CD14-positive monocyte (primary cell): ENCODE data around the gene TRMT112. TPM values are rescaled to one million over a fixed set of nuclear protein-coding genes. Genes with fewer than 3 reads are reported as not detected.

Experiments
- DNase-seq, 3 donors: peaks; one replicate each; pipeline ENCODE4 v3.0.0-alpha.2; 2011 to 2022
- H2AFZ ChIP-seq: 2 replicates; pipeline ENCODE4 v1.6.0; 2012; ENCODE audit warnings: mild to moderate bottlenecking, low read depth, low read length, inconsistent platforms; ENCODE audit not compliant: insufficient read depth, poor library complexity, severe bottlenecking
- H3K27ac ChIP-seq, 2 donors: 1 replicate in 1 of 2; 2 replicates in 1 of 2; pipeline ENCODE4 v1.5.1; 2012 to 2013; ENCODE audit warnings: low read length in 2 of 2, control low read depth in 1 of 2, inconsistent platforms in 1 of 2, low read depth in 1 of 2, mild to moderate bottlenecking in 1 of 2
- H3K27me3 ChIP-seq, 2 donors: one replicate each; pipeline versions ENCODE4 v1.6.0 to v1.6.1; 2011 to 2013; ENCODE audit warnings: low read length in 2 of 2; ENCODE audit not compliant: control insufficient read depth in 2 of 2, insufficient read depth in 2 of 2
- H3K36me3 ChIP-seq, 2 donors: replicated peaks in 1 of 2; 1 replicate in 1 of 2; 2 replicates in 1 of 2; pipeline versions ENCODE4 v1.5.1 to v1.6.1; 2012 to 2013; ENCODE audit warnings: low read length in 2 of 2, control low read depth in 1 of 2, inconsistent platforms in 1 of 2, mild to moderate bottlenecking in 1 of 2; ENCODE audit not compliant: insufficient read depth in 2 of 2, control insufficient read depth in 1 of 2
- H3K4me1 ChIP-seq, 2 donors: 1 replicate in 1 of 2; 2 replicates in 1 of 2; pipeline versions ENCODE4 v1.5.1 to v1.6.1; 2012 to 2013; ENCODE audit warnings: low read length in 2 of 2, control low read depth in 1 of 2, inconsistent platforms in 1 of 2, mild to moderate bottlenecking in 1 of 2, moderate library complexity in 1 of 2; ENCODE audit not compliant: insufficient read depth in 2 of 2, control insufficient read depth in 1 of 2
- H3K4me2 ChIP-seq: replicated peaks from 2 replicates; pipeline ENCODE3; 2012; ENCODE audit warnings: low read length, moderate library complexity, mild to moderate bottlenecking; ENCODE audit not compliant: poor library complexity, severe bottlenecking; ENCODE audit errors: extremely low read depth
- H3K4me3 ChIP-seq, 3 experiments: fragments of 200-600 bp in 1 of 3; sonication (generic) in 1 of 3; replicated peaks in 1 of 3; 1 replicate in 2 of 3; 2 replicates in 1 of 3; pipeline ENCODE4 v1.5.1; 2011 to 2013; ENCODE audit warnings: low read length in 3 of 3, mild to moderate bottlenecking in 3 of 3, control low read depth in 2 of 3, low read depth in 2 of 3, inconsistent platforms in 1 of 3, moderate library complexity in 1 of 3
- H3K79me2 ChIP-seq: 2 replicates; pipeline ENCODE4 v1.6.0; 2012; ENCODE audit warnings: mild to moderate bottlenecking, control low read depth, inconsistent platforms, low read length, moderate library complexity; ENCODE audit not compliant: insufficient read depth
- H3K9ac ChIP-seq: 2 replicates; pipeline ENCODE4 v1.6.0; 2017; ENCODE audit warnings: low read length, mild to moderate bottlenecking; ENCODE audit not compliant: insufficient read depth, poor library complexity, severe bottlenecking
- H3K9me3 ChIP-seq, 2 donors: replicated peaks in 1 of 2; 1 replicate in 1 of 2; 2 replicates in 1 of 2; pipeline versions ENCODE4 v1.5.1 to v1.6.1; 2012 to 2013; ENCODE audit warnings: low read length in 2 of 2, control low read depth in 1 of 2; ENCODE audit not compliant: control insufficient read depth in 1 of 2, insufficient read depth in 1 of 2
- H4K20me1 ChIP-seq: 2 replicates; pipeline ENCODE4 v1.6.0; 2012; ENCODE audit warnings: mild to moderate bottlenecking, low read length, control low read depth, moderate library complexity; ENCODE audit not compliant: insufficient read depth
- H3K27ac Mint-ChIP-seq, 7 donors: one replicate each; pipeline ENCODE4 v1.8.0; 2020; ENCODE audit warnings: mild to moderate bottlenecking in 7 of 7, mixed read lengths in 7 of 7, moderate library complexity in 6 of 7, inconsistent platforms in 2 of 7
- H3K27me3 Mint-ChIP-seq, 3 donors: one replicate each; pipeline ENCODE4 v1.8.0; 2021 to 2022; ENCODE audit warnings: low read depth in 3 of 3, mild to moderate bottlenecking in 3 of 3, mixed read lengths in 3 of 3, moderate library complexity in 3 of 3, inconsistent platforms in 1 of 3
- H3K36me3 Mint-ChIP-seq, 2 donors: one replicate each; pipeline ENCODE4 v1.8.0; 2020; ENCODE audit warnings: mixed read lengths in 2 of 2, inconsistent platforms in 1 of 2, mild to moderate bottlenecking in 1 of 2
- H3K4me1 Mint-ChIP-seq: one replicate; pipeline ENCODE4 v1.8.0; 2020; ENCODE audit warnings: mild to moderate bottlenecking, mixed read lengths
- H3K4me3 Mint-ChIP-seq, 2 donors: one replicate each; pipeline ENCODE4 v1.8.0; 2020; ENCODE audit warnings: mild to moderate bottlenecking in 2 of 2, mixed read lengths in 2 of 2, moderate library complexity in 1 of 2
- H3K9me3 Mint-ChIP-seq, 7 donors: one replicate each; pipeline ENCODE4 v1.8.0; 2020 to 2022; ENCODE audit warnings: mixed read lengths in 7 of 7, mild to moderate bottlenecking in 6 of 7, moderate library complexity in 6 of 7, inconsistent platforms in 2 of 7
- WGBS: methylation state at CpG from one replicate; pipeline ENCODE4 v1.1.5; 2013; ENCODE audit warnings: missing lambda C conversion rate; ENCODE audit not compliant: insufficient coverage; 5-methylcytosine and 5-hydroxymethylcytosine counted together
- intact Hi-C, 2 donors: fragments of 100-400 bp; cut with micrococcal nuclease; formaldehyde crosslinking; loops; one replicate each; pipeline versions ENCODE4 v1.15.0 to v1.15.1; 2023
- polyA plus RNA-seq, 3 donors: library from polyadenylated mRNA; depleted of rRNA in 1 of 3; unstranded in 2 of 3; stranded (reverse) in 1 of 3; fragments of 300-500 nt in 2 of 3; fragments of >200 nt in 1 of 3; fragmentation: Illumina TruSeq in 2 of 3; gene quantifications; 1 replicate in 2 of 3; 2 replicates in 1 of 3; pipeline ENCODE4 v1.2.3, GENCODE V29; 2012 to 2021
- TF ChIP-seq, protein P1 (sequence below): fragments of 200-600 bp; IDR thresholded peaks from one replicate; pipeline ENCODE4 v1.8.0; 2022; ENCODE audit warnings: antibody characterized with exemption, mild to moderate bottlenecking

Gene TRMT112
- polyA plus RNA-seq, 3 donors: 162 to 298 (median 254) TPM

DNA sequence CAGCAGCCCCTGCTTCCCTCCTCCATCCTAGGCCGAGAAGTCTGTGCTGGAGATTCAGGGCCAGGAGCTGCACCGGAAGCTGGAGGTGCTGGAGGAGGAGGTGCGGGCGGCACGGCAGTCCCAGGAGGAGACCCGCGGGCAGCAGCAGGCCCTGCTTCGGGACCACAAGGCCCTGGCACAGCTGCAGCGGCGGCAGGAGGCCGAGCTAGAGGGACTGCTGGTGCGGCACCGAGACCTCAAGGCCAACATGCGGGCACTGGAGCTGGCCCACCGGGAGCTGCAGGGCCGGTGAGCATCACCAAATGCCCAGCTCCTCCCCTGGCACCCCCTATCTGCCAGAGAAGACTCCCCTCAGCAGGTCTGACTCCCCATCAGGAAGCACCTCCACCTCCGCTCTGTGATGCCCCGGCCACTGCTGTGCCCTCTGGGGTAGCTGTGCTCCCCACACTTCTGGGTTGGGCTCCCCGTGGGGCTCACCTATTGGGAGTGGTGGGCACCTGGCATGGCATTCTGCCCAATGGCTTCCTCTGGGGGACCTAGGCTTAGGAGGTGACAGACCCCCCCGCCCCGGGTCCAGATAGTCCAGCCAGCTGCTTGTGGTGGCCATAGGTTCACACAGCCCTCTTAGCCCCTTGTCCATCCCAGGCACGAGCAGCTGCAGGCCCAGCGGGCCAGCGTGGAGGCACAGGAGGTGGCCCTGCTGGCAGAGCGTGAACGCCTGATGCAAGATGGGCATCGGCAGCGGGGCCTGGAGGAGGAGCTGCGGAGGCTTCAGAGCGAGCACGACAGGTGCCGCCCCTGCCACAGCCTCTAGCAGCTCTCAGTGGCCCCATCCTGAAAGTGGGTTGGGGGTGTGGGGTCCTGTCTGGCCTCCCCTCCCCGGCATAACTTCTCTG is 35.0 kb upstream of the TRMT112 start:
- Mint-ChIP-seq H3K27me3 (no peaks in the 10 kb centered on the region), H3K36me3 (peaks cover 37 to 81% of the 10 kb centered on the region in 2 donors), H3K9me3 (peaks cover 0 to 1% (median 0%) of the 10 kb centered on the region in 7 donors), H3K27ac (peak overlapping the region in 2 of 7 donors; percentile 12 to 54), H3K4me3 (no peak overlapping the region), H3K4me1 (peaks cover 13% of the 10 kb centered on the region)
- no peak overlapping the region for H3K4me3 ChIP-seq
- no peaks in the 10 kb centered on the region for H3K27me3 ChIP-seq
- 92% methylated on average over 30 of the region's 33 CpGs for WGBS
- no peak overlapping the region for H2AFZ ChIP-seq
- no peak for DNase-seq
- H3K36me3 ChIP-seq: peaks cover 64 to 85% of the 10 kb centered on the region in 2 donors
- H3K9me3 ChIP-seq: no peaks in the 10 kb centered on the region
- H3K79me2 ChIP-seq: peaks cover 1% of the 10 kb centered on the region
- H3K4me2 ChIP-seq: no peak overlapping the region
- intact Hi-C loops: no loop called here
- peaks cover 85% of the 10 kb centered on the region for H4K20me1 ChIP-seq
- peaks cover 15 to 24% of the 10 kb centered on the region in 2 donors for H3K4me1 ChIP-seq
- TF ChIP-seq, protein P1, sequence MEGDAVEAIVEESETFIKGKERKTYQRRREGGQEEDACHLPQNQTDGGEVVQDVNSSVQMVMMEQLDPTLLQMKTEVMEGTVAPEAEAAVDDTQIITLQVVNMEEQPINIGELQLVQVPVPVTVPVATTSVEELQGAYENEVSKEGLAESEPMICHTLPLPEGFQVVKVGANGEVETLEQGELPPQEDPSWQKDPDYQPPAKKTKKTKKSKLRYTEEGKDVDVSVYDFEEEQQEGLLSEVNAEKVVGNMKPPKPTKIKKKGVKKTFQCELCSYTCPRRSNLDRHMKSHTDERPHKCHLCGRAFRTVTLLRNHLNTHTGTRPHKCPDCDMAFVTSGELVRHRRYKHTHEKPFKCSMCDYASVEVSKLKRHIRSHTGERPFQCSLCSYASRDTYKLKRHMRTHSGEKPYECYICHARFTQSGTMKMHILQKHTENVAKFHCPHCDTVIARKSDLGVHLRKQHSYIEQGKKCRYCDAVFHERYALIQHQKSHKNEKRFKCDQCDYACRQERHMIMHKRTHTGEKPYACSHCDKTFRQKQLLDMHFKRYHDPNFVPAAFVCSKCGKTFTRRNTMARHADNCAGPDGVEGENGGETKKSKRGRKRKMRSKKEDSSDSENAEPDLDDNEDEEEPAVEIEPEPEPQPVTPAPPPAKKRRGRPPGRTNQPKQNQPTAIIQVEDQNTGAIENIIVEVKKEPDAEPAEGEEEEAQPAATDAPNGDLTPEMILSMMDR: no peak
- H3K9ac ChIP-seq: no peak overlapping the region
- H3K27ac ChIP-seq: no peak overlapping the region

DNA sequence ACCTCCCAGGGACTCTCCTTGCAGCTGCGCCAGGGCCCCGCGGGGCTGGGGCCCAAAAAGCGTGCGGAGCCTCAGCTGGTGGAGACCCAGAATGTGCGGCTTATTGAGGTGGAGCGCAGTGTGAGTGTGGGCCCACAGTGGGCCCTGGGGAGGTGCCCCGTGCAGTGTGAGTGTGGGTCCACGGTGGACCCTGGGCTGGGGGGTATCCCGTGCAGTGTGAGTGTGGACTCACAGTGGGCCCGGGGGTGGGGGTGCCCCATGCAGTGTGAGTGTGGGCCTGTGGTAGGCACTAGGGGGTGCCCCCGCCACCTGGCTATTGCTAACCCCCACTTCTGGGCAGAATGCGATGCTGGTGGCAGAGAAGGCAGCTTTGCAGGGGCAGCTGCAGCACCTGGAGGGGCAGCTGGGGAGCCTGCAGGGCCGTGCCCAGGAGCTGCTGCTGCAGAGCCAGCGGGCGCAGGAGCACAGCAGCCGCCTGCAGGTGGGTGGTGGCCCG is 33.8 kb upstream of the TRMT112 start:
- H2AFZ ChIP-seq: no peak overlapping the region
- Mint-ChIP-seq H3K27ac (no peak overlapping the region), H3K9me3 (peaks cover 0 to 1% (median 0%) of the 10 kb centered on the region in 7 donors), H3K4me1 (peaks cover 20% of the 10 kb centered on the region), H3K4me3 (no peak overlapping the region), H3K36me3 (peaks cover 36 to 81% of the 10 kb centered on the region in 2 donors), H3K27me3 (no peaks in the 10 kb centered on the region)
- H3K36me3 ChIP-seq: peaks cover 58 to 80% of the 10 kb centered on the region in 2 donors
- peaks cover 16 to 26% of the 10 kb centered on the region in 2 donors for H3K4me1 ChIP-seq
- 95% methylated on average over 16 of the region's 18 CpGs for WGBS
- H3K9ac ChIP-seq: no peak overlapping the region
- TF ChIP-seq, protein P1: no peak
- H3K9me3 ChIP-seq: no peaks in the 10 kb centered on the region
- peaks cover 81% of the 10 kb centered on the region for H4K20me1 ChIP-seq
- intact Hi-C loops: no loop called here
- no peak overlapping the region for H3K27ac ChIP-seq
- no peak overlapping the region for H3K4me2 ChIP-seq
- no peak for DNase-seq
- H3K79me2 ChIP-seq: peaks cover 4% of the 10 kb centered on the region
- H3K27me3 ChIP-seq: no peaks in the 10 kb centered on the region
- H3K4me3 ChIP-seq: no peak overlapping the region
